ENCODE measurements around the gene CRYBG3. TPM values are rescaled to one million over a fixed set of nuclear protein-coding genes. Genes with fewer than 3 reads are reported as not detected.

The CRYBG3 gene
- total and polyA plus RNA-seq, 2 of the 13 experiments (the other 11 are each of a cell fraction or from before 2014, with no cell fraction given): 3.8 to 15.9 TPM

DNA sequence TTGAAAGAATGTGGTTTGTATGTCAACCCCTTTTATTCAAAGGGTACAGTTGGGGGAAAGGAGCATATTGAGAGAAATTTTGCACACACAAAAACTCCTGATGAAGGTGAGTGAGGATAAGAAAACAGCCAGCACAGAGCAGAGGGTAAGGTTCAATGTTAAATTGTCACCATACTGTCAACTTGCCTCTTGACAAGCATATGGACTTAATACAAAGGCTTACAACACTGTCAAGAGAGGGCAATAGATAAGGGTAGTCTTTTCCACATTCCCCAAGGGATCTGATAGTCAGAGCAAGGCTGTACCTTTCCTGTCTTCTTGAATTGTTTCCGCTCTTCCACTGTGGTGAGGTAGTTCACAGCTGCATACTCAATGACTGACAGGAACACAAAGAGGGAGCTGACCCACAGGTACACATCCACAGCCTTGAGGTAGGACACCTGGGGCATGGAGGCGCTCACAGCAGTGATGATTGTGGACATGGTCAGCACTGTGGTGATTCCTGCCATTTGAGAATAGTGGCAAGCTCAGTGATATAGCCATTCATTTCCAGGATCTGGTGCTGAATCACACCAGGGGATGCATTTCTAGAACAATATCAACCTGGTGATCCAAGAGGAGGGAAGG lies 170.8 kb downstream of the CRYBG3 start (continued):
- TF ChIP-seq, protein P1, sequence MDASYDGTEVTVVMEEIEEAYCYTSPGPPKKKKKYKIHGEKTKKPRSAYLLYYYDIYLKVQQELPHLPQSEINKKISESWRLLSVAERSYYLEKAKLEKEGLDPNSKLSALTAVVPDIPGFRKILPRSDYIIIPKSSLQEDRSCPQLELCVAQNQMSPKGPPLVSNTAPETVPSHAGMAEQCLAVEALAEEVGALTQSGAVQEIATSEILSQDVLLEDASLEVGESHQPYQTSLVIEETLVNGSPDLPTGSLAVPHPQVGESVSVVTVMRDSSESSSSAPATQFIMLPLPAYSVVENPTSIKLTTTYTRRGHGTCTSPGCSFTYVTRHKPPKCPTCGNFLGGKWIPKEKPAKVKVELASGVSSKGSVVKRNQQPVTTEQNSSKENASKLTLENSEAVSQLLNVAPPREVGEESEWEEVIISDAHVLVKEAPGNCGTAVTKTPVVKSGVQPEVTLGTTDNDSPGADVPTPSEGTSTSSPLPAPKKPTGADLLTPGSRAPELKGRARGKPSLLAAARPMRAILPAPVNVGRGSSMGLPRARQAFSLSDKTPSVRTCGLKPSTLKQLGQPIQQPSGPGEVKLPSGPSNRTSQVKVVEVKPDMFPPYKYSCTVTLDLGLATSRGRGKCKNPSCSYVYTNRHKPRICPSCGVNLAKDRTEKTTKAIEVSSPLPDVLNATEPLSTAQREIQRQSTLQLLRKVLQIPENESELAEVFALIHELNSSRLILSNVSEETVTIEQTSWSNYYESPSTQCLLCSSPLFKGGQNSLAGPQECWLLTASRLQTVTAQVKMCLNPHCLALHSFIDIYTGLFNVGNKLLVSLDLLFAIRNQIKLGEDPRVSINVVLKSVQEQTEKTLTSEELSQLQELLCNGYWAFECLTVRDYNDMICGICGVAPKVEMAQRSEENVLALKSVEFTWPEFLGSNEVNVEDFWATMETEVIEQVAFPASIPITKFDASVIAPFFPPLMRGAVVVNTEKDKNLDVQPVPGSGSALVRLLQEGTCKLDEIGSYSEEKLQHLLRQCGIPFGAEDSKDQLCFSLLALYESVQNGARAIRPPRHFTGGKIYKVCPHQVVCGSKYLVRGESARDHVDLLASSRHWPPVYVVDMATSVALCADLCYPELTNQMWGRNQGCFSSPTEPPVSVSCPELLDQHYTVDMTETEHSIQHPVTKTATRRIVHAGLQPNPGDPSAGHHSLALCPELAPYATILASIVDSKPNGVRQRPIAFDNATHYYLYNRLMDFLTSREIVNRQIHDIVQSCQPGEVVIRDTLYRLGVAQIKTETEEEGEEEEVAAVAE (CRISPR knock-in tag; IDR thresholded peaks at IDR 0.05; ENCODE audit: borderline replicate concordance): no peak
- TF ChIP-seq, protein P2, sequence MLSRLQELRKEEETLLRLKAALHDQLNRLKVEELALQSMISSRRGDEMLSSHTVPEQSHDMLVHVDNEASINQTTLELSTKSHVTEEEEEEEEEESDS (CRISPR knock-in tag; IDR thresholded peaks at IDR 0.05; ENCODE audit: borderline replicate concordance): no peak
- no peak for TF ChIP-seq SRF (IDR thresholded peaks at IDR 0.05; ENCODE audit: low read depth, low read length)
- TF ChIP-seq ZFP41 (CRISPR knock-in tag; IDR thresholded peaks at IDR 0.05; ENCODE audit: borderline replicate concordance): no peak
- TF ChIP-seq ZNF709 (CRISPR knock-in tag; IDR thresholded peaks at IDR 0.05): no peak
- TF ChIP-seq CBX2 (IDR thresholded peaks at IDR 0.05; ENCODE audit: low read depth, low read length): no peak
- TF ChIP-seq CBX2 (CRISPR knock-in tag; IDR thresholded peaks at IDR 0.05; ENCODE audit: low read depth): no peak
- no peak for TF ChIP-seq FOSL2 (CRISPR knock-in tag; IDR thresholded peaks at IDR 0.05)
- no peak for TF ChIP-seq NFATC3 (CRISPR knock-in tag; IDR thresholded peaks at IDR 0.05)
- TF ChIP-seq, protein P3, sequence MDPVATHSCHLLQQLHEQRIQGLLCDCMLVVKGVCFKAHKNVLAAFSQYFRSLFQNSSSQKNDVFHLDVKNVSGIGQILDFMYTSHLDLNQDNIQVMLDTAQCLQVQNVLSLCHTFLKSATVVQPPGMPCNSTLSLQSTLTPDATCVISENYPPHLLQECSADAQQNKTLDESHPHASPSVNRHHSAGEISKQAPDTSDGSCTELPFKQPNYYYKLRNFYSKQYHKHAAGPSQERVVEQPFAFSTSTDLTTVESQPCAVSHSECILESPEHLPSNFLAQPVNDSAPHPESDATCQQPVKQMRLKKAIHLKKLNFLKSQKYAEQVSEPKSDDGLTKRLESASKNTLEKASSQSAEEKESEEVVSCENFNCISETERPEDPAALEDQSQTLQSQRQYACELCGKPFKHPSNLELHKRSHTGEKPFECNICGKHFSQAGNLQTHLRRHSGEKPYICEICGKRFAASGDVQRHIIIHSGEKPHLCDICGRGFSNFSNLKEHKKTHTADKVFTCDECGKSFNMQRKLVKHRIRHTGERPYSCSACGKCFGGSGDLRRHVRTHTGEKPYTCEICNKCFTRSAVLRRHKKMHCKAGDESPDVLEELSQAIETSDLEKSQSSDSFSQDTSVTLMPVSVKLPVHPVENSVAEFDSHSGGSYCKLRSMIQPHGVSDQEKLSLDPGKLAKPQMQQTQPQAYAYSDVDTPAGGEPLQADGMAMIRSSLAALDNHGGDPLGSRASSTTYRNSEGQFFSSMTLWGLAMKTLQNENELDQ (CRISPR knock-in tag; IDR thresholded peaks at IDR 0.05; ENCODE audit: borderline replicate concordance): no peak
- no peak for TF ChIP-seq MATR3 (CRISPR knock-in tag; IDR thresholded peaks at IDR 0.05)
- no peak for TF ChIP-seq ZNF564 (CRISPR knock-in tag; IDR thresholded peaks at IDR 0.05)
- TF ChIP-seq, protein P4, sequence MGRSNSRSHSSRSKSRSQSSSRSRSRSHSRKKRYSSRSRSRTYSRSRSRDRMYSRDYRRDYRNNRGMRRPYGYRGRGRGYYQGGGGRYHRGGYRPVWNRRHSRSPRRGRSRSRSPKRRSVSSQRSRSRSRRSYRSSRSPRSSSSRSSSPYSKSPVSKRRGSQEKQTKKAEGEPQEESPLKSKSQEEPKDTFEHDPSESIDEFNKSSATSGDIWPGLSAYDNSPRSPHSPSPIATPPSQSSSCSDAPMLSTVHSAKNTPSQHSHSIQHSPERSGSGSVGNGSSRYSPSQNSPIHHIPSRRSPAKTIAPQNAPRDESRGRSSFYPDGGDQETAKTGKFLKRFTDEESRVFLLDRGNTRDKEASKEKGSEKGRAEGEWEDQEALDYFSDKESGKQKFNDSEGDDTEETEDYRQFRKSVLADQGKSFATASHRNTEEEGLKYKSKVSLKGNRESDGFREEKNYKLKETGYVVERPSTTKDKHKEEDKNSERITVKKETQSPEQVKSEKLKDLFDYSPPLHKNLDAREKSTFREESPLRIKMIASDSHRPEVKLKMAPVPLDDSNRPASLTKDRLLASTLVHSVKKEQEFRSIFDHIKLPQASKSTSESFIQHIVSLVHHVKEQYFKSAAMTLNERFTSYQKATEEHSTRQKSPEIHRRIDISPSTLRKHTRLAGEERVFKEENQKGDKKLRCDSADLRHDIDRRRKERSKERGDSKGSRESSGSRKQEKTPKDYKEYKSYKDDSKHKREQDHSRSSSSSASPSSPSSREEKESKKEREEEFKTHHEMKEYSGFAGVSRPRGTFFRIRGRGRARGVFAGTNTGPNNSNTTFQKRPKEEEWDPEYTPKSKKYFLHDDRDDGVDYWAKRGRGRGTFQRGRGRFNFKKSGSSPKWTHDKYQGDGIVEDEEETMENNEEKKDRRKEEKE (IDR thresholded peaks at IDR 0.05): no peak
- TF ChIP-seq DPF2 (CRISPR knock-in tag; IDR thresholded peaks at IDR 0.05; ENCODE audit: borderline replicate concordance, low read depth): peak; percentile 49; the same call in 1 of the 2 replicates
- TF ChIP-seq ZNF143 (CRISPR knock-in tag; IDR thresholded peaks at IDR 0.05): no peak
- TF ChIP-seq ZNF883 (CRISPR knock-in tag; IDR thresholded peaks at IDR 0.05; ENCODE audit: not compliant biosample characterization): no peak
- TF ChIP-seq ZNF839 (CRISPR knock-in tag; IDR thresholded peaks at IDR 0.05; ENCODE audit: borderline replicate concordance): no peak
